HepG2 (cell line): ENCODE measurements around the gene B3GNT7. TPM values are rescaled to one million over a fixed set of nuclear protein-coding genes. Genes with fewer than 3 reads are reported as not detected.

Experiments
- BRF2 ChIP-seq: sonication (generic); formaldehyde crosslinking; IDR thresholded peaks from 2 replicates; pipeline ENCODE4 v1.8.1; 2022; ENCODE audit warnings: mild to moderate bottlenecking, missing genetic modification reagents
- CCDC6 ChIP-seq: sonication (generic); formaldehyde crosslinking; IDR thresholded peaks from 2 replicates; pipeline ENCODE4 v1.8.1; 2022; ENCODE audit warnings: mild to moderate bottlenecking, missing genetic modification reagents, moderate library complexity
- DR1 ChIP-seq: sonication (generic); formaldehyde crosslinking; IDR thresholded peaks from 2 replicates; pipeline ENCODE4 v1.8.0; 2021; ENCODE audit warnings: mild to moderate bottlenecking, missing genetic modification reagents, inconsistent platforms
- HDAC1 ChIP-seq: sonication (generic); formaldehyde crosslinking; IDR thresholded peaks from 2 replicates; pipeline ENCODE4 v1.5.1; 2020; ENCODE audit warnings: mild to moderate bottlenecking, missing genetic modification reagents
- LCORL ChIP-seq, 2 experiments: fragments of 450-650 bp in 1 of 2; sonication (generic) in 1 of 2; formaldehyde crosslinking in 1 of 2; IDR thresholded peaks; 2 replicates each; pipeline versions ENCODE4 v1.5.0 to v1.6.1; 2017 to 2020; ENCODE audit warnings: antibody characterized with exemption in 1 of 2, missing genetic modification reagents in 1 of 2
- MYC ChIP-seq: sonication (generic); formaldehyde crosslinking; IDR thresholded peaks from 2 replicates; pipeline ENCODE4 v1.9.0; 2021; ENCODE audit warnings: missing genetic modification reagents, borderline replicate concordance
- NFKB2 ChIP-seq: sonication (generic); formaldehyde crosslinking; IDR thresholded peaks from 2 replicates; pipeline ENCODE4 v1.4.0; 2020; ENCODE audit warnings: missing genetic modification reagents, borderline replicate concordance
- PATZ1 ChIP-seq: sonication (generic); formaldehyde crosslinking; IDR thresholded peaks from 2 replicates; pipeline ENCODE4 v1.4.0; 2020; ENCODE audit warnings: missing genetic modification reagents
- RELA ChIP-seq: sonication (generic); formaldehyde crosslinking; IDR thresholded peaks from 2 replicates; pipeline ENCODE4 v1.4.0; 2020; ENCODE audit warnings: missing genetic modification reagents
- RFXANK ChIP-seq: IDR thresholded peaks from 2 replicates; pipeline ENCODE4 v1.6.1; 2016
- RXRA ChIP-seq: sonication (generic); formaldehyde crosslinking; IDR thresholded peaks from 2 replicates; pipeline ENCODE4 v1.5.1; 2020; ENCODE audit warnings: missing genetic modification reagents
- SMYD3 ChIP-seq: sonication (generic); formaldehyde crosslinking; IDR thresholded peaks from 2 replicates; pipeline ENCODE4 v1.8.1; 2023; ENCODE audit warnings: mild to moderate bottlenecking, missing genetic modification reagents
- SNAPC2 ChIP-seq: sonication (generic); formaldehyde crosslinking; IDR thresholded peaks from 2 replicates; pipeline ENCODE4 v1.8.1; 2022; ENCODE audit warnings: mild to moderate bottlenecking, missing genetic modification reagents
- SRY ChIP-seq: sonication (generic); formaldehyde crosslinking; IDR thresholded peaks from 2 replicates; pipeline ENCODE4 v1.8.0; 2022; ENCODE audit warnings: mild to moderate bottlenecking, missing genetic modification reagents
- TOPORS ChIP-seq: sonication (generic); formaldehyde crosslinking; IDR thresholded peaks from 2 replicates; pipeline ENCODE4 v1.8.0; 2023; ENCODE audit warnings: mild to moderate bottlenecking, missing genetic modification reagents
- ZBTB10 ChIP-seq: sonication (generic); formaldehyde crosslinking; IDR thresholded peaks from 2 replicates; pipeline ENCODE4 v1.4.0; 2020; ENCODE audit warnings: missing genetic modification reagents, borderline replicate concordance
- ZBTB2 ChIP-seq: sonication (generic); formaldehyde crosslinking; IDR thresholded peaks from 2 replicates; pipeline ENCODE4 v1.8.0; 2022; ENCODE audit warnings: low read depth, missing genetic modification reagents
- ZNF10 ChIP-seq: sonication (generic); formaldehyde crosslinking; IDR thresholded peaks from 2 replicates; pipeline ENCODE4 v1.4.0; 2020; ENCODE audit warnings: mild to moderate bottlenecking, low read depth, missing genetic modification reagents, borderline replicate concordance
- ZNF556 ChIP-seq: sonication (generic); formaldehyde crosslinking; IDR thresholded peaks from 2 replicates; pipeline ENCODE4 v1.4.0; 2020; ENCODE audit warnings: mild to moderate bottlenecking, missing genetic modification reagents, borderline replicate concordance
- ZNF572 ChIP-seq: sonication (generic); formaldehyde crosslinking; IDR thresholded peaks from 2 replicates; pipeline ENCODE4 v1.5.1; 2020; ENCODE audit warnings: mild to moderate bottlenecking, missing genetic modification reagents
- ZNF792 ChIP-seq: IDR thresholded peaks from 2 replicates; pipeline ENCODE4 v1.6.1; 2016
- ZNF883 ChIP-seq: sonication (generic); formaldehyde crosslinking; IDR thresholded peaks from 2 replicates; pipeline ENCODE4 v1.5.1; 2020; ENCODE audit warnings: mild to moderate bottlenecking, missing genetic modification reagents; ENCODE audit errors: not compliant biosample characterization
- polyA plus RNA-seq, 8 experiments: library from polyadenylated mRNA; depleted of rRNA in 3 of 8; stranded (reverse) in 7 of 8; unstranded in 1 of 8; fragments of >200 nt; fragmentation: Illumina TruSeq in 4 of 8; extraction: Trizol in 4 of 8; gene quantifications; 2 replicates each; pipeline versions ENCODE4 v1.2.1 to v1.2.3, GENCODE V29; 2011 to 2016; ENCODE audit warnings: low read depth in 4 of 8, missing spikeins in 1 of 8, mixed read lengths in 1 of 8; ENCODE audit not compliant: insufficient read depth in 1 of 8
- total RNA-seq, 5 experiments: library from RNA; depleted of rRNA; stranded (reverse); fragments of >200 nt; fragmentation: Illumina TruSeq; extraction: Trizol; gene quantifications; 2 replicates each; pipeline ENCODE4 v1.2.3, GENCODE V29; 2016; ENCODE audit warnings: low read depth in 1 of 5

B3GNT7 gene
- total and polyA plus RNA-seq, 2 of the 13 experiments (the other 11 are each of a cell fraction or from before 2014, with no cell fraction given), result 0.04 to 0.24 TPM

- TF ChIP-seq ZBTB10 (CRISPR knock-in tag) (peak; percentile 65; the same call in 1 of the 2 replicates), DR1 (CRISPR knock-in tag) (peak; percentile 51; the same call in 1 of the 2 replicates), NFKB2 (peak; percentile 60; the same call in 1 of the 2 replicates), ZNF792 (CRISPR knock-in tag) (no peak), SNAPC2 (CRISPR knock-in tag) (0 out of 2 replicates have a peak, but pooled peaks have one; percentile 61), ZNF883 (CRISPR knock-in tag) (peak; percentile 69), RXRA (CRISPR knock-in tag) (peak; percentile 33; the same call in 1 of the 2 replicates), PATZ1 (CRISPR knock-in tag) (no peak), HDAC1 (CRISPR knock-in tag) (peak; percentile 43; the same call in 1 of the 2 replicates), SRY (CRISPR knock-in tag) (0 out of 2 replicates have a peak, but pooled peaks have one; percentile 64), BRF2 (0 out of 2 replicates have a peak, but pooled peaks have one; percentile 53), SMYD3 (peak; percentile 51; the same call in 1 of the 2 replicates), ZNF572 (CRISPR knock-in tag) (peak; percentile 30; the same call in 1 of the 2 replicates), ZNF556 (CRISPR knock-in tag) (peak; percentile 49), RFXANK (CRISPR knock-in tag) (no peak), RELA (CRISPR knock-in tag) (no peak), LCORL (IDR thresholded peaks at IDR 0.05) (no peak), LCORL (CRISPR knock-in tag; IDR thresholded peaks at IDR 0.05) (peak; percentile 54; the same call in 1 of the 2 replicates), TOPORS (CRISPR knock-in tag) (peak; percentile 83; the same call in 1 of the 2 replicates), MYC (peak; percentile 32; the same call in 1 of the 2 replicates), ZBTB2 (CRISPR knock-in tag) (no peak), ZNF10 (CRISPR knock-in tag) (0 out of 2 replicates have a peak, but pooled peaks have one; percentile 13), CCDC6 (CRISPR knock-in tag) (0 out of 2 replicates have a peak, but pooled peaks have one; percentile 24)
These were observed 23.5 kb downstream of the B3GNT7 start (continued) for GRCh38 chr2:231418820-231419640.
